IPS-11a (cell line): ENCODE results near the gene OR6C65.
A peak's percentile ranks its signal among the peaks of the same experiment; 100 is the strongest.
"Not testable (repeated sequence)": the region's sequence is repeated elsewhere in the genome, so short reads cannot be mapped to it uniquely, and the experiment has no call there.

ENCODE experiments used
- H3K4me3 ChIP-seq: one replicate; pipeline ENCODE4 v1.5.1; 2013; ENCODE audit warnings: low read depth, low read length, control low read depth

The OR6C65 gene

GRCh38 chr12:55400229-55400628 is at the start of gene OR6C65:
Gene OR6C65 (plus strand): TSS chr12:55400529. CDS start chr12:55400529, 0 bp downstream.
- H3K4me3 ChIP-seq: no peak within 1 kb of the TSS

GRCh38 chr12:55355338-55355737 is 45.0 kb upstream of the OR6C65 start:
- not testable (repeated sequence) for H3K4me3 ChIP-seq

DNA sequence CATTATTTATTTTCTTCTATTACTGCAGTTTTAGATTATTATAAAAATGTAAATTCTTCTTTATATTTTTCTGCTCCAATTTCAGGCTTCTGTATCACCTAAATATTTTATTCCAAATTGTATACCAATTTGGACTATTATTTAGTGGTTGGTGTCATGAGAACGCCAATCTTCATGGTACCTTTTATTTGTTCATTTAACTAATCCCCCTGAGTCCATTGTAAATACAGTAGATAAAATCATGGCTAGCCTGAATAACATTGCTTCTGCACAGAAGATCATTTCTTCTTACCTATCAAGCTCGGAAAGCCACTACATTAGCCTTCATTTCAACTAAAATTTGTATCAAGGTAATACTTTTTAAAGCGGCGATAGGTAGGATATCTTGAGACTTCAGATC is 37.7 kb upstream of the OR6C65 start, which contains the start of gene OR6C75:
TSS of gene OR6C75 (plus strand) at position 301 of the 400 bp plus-strand sequence. CDS start 2,136 bp downstream, outside the sequence.
- no peak within 1 kb of the TSS for H3K4me3 ChIP-seq

GRCh38 chr12:55365086-55365485 is 35.2 kb upstream of the OR6C65 start:
- H3K4me3 ChIP-seq: no peak overlapping the region

GRCh38 chr12:55372521-55372920 is 27.8 kb upstream of the OR6C65 start:
- no peak overlapping the region for H3K4me3 ChIP-seq

DNA sequence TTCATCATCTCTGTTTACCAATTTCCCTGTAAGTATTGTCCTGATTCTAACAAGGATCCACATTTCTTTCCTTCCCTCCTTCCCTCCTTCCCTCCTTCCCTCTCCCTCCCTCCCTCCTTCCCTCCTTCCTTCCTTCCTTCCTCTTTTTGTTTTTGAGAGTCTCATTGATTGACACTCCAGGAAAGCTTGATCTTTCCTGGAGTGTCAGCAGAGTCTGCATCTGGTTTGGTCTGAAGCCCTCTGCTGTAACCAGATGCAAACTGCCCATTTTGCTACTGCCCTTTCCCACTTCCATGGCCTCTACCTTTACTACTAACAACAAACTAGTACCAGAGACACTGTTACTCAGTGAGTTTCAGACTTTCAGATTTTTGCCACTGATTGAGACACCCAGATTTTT is 14.4 kb upstream of the OR6C65 start:
- H3K4me3 ChIP-seq: no peak overlapping the region

DNA sequence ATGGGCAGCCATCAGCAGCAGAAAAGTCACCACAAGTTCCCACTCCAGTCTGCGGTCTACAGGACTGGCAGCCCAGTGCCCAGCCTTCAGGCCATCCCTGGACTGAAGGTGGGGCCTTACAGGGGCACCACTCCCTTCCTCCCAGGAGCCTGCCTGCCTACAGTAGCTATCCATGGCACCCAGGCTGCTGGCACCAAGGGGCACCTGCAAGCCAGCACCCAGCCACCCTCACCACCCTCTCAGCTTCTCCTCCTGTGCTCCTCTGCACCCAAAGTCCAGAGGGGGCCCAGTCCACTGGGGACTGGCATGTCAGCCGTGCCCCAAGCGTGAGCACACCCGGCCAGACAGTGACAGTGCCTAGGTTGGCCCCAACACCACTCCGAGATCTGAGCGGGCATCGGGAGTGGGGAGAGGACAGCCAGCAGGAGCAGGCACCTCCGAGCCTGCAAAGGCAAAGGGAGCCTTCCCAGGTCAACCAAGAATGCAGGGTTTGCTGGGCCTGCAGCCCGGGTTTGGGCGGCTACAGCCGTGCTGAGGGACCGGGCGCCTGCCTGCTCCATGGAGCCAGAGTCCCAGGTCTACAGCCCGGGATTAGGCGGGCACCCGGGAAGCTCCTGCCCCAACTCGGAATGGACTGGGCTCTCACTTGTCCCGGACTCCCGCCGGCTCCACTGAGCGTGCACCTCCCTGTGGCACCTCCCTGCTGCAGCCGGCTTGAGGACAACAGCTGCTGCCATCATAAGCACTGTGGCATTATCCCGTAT is 8.1 kb upstream of the OR6C65 start:
- H3K4me3 ChIP-seq: no peak overlapping the region

DNA sequence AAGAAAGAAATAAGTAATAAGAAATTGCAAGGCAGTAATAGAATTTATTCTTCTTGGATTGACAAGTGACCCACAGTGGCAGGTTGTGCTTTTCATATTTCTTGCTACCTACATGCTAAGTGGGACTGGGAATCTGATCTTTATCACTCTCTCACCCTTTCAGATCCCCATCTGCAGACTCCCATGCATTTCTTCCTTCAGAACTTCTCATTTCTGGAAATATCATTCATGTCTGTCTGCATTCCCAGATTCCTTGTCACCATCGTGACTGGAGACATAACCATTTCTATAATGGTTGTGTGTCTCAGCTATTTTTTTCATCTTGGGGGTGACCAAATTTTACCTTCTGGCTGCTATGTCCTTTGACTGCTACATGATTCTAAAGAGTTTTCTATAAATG is 4.0 kb upstream of the OR6C65 start:
- no peak overlapping the region for H3K4me3 ChIP-seq

- no peak overlapping the region for H3K4me3 ChIP-seq
Observed at GRCh38 chr12:55407866-55408265, 7.5 kb downstream of the OR6C65 start.

- not testable (repeated sequence) for H3K4me3 ChIP-seq
Observed at GRCh38 chr12:55409133-55409532, 8.8 kb downstream of the OR6C65 start.

DNA sequence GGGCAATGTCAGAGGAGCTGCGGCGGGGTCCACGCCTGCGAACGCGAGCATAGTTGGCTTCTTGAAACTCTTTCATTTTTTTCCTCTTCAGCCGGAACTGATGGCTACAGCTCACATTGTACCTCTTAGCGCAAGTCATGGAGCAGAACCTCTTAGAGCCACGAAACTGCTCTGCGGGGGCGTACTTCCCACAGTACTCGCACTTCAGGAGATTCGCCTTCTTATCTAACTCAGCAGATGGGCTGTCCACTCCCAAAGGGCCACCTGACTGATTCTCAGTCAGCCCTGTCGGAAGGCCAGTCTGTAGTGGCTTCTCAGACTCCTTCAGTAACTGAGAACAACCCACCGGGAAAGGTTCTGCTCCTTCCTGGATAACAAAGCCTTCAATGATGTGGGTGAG is 11.8 kb downstream of the OR6C65 start:
- H3K4me3 ChIP-seq: not testable (repeated sequence)

DNA sequence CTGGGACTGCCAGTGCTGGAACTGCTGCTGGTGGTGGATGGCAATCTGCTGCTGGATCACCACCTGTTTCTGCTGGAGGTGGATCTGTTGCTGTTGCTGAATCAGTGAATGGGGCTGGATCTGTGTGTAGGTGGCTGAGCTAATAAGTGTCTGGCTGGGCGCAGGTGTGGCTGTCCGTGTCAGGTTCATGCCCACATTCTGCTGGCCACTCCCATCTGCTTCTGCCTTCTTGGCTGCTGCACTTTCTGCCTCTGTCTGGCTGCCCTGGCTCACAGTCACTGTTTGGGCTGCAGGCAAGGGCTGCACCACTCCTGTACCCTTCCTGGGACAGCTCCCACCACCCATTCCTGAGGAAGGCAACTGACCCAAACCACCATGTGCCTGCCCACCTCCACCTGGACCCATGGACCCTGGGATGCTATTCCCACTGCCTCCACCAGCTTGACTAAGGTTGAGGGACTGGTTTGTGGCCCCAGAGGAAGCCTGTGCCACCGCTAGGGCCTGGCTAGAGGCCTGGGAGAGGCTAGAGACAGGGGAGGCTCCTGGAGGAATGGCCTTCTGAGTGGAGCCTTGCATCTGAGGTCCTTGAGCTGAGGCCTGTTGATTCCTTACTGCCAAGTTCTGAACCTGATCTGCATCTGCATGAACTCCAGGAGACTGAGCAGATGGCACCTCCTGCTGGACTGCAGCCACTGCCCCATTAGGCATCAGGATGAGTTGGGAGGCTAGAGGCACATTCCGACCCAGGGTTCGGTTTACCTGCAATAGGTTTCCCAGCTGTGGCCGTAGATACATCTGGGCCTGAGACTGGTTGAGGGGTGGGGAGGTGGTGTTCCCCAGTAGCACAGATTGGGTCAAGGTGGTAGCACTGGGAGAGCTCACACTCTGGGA is 13.4 kb downstream of the OR6C65 start:
- not testable (repeated sequence) for H3K4me3 ChIP-seq

- H3K4me3 ChIP-seq: not testable (repeated sequence)
Observed at GRCh38 chr12:55414396-55414823, 14.1 kb downstream of the OR6C65 start.

GRCh38 chr12:55414889-55415288 is 14.6 kb downstream of the OR6C65 start:
- H3K4me3 ChIP-seq: peak overlapping the region; percentile 27

DNA sequence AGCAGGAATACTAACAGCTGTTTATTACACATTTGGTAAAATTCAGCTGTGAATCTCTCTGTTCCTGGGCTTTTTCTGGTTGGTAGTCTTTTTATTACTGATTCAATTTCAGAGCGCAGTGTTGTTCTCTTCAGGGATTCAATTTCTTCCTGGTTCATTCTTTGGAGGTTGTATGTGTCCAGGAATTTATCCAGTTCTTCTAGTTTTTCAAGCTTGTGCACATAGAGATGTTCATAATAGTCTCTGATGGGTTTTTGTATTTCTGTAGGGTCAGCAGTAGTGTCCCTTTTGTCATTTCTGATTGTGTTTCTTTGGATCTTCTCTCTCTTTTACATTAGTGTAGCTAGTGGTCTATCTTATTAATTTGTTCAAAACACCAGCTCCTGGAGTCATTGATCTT is 16.6 kb downstream of the OR6C65 start:
- H3K4me3 ChIP-seq: no peak overlapping the region

GRCh38 chr12:55420307-55420962 is 20.1 kb downstream of the OR6C65 start:
- no peak overlapping the region for H3K4me3 ChIP-seq

DNA sequence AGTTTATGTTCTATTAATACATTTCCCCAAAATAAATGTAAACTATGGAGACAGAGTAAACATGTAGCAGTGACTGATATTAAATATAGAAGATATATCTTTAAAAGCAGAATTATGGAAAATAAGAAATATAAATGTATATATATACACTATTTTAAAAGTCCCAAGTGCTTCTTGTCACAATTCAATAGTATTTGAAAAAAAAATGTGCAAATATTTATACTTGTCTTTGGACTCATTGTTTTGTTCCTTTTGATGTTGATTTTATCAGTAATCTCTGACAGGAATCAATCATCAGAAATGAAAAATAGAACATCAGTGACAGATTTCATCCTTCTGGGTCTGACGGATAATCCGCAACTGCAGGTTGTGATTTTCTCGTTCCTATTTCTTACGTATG is 25.6 kb downstream of the OR6C65 start, which contains the start of gene OR6C76:
TSS of gene OR6C76 (plus strand) at position 301 of the 400 bp plus-strand sequence. CDS start at position 301, 0 bp downstream.
- no peak within 1 kb of the TSS for H3K4me3 ChIP-seq

DNA sequence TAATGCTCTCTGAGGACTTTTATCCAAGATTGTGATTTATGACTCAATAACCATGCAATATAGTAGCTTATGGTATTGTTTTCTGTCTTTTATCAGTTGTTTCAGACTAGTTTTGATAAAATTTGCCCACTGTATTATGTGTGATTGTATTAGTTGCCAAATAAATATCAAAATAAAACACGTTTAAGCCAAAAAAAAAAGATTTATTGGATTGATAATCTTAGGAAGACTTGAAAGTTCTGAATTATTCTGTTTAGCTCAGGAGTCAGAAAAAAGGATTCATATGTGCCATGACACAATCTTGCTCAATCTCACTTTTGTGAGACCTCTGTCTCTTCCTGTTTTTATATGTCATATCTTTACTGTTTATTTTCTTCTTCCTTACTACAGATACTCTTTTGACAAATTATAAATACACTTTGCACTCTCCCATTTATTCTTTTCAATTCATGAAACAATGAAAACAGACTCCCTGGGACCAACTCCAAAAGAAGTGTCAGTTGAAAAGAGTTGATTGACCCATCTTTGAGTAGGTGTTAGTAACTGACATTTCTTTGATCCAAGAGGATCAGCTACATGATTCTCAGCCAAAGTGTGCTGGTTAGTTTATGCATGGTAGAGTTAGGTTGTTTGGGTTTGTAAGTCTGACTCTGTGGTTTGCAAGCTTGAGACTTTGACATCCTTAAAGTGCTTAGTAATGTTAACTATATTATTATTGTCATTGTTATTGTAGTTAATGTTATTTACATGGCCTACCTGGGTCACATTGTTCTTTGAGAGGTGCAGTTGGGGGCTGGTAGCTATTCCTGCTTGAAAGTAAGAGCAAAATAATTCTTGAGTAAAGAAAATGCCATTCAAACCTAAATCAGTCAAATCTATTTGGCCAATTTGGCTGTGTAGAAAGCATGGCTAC is 28.3 kb downstream of the OR6C65 start:
- no peak overlapping the region for H3K4me3 ChIP-seq

DNA sequence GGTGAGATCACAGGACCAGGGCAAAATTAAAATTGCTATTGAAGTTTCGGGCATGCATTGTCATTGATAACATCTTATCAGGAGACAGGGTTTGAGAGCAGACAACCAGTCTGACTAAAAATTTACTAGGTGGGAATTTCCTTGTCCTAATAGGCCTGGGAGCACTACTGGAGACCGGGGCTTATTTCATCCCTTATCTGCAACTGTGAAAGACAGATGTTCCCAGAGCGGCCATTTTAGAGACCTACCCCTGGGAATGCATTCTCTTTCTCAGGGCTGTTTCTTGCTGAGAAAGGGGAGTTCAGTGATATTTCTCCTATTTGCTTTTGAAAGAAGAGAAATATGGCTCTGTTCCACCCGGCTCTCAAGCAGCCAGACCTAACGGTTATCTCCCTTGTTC is 40.9 kb downstream of the OR6C65 start:
- not testable (repeated sequence) for H3K4me3 ChIP-seq

DNA sequence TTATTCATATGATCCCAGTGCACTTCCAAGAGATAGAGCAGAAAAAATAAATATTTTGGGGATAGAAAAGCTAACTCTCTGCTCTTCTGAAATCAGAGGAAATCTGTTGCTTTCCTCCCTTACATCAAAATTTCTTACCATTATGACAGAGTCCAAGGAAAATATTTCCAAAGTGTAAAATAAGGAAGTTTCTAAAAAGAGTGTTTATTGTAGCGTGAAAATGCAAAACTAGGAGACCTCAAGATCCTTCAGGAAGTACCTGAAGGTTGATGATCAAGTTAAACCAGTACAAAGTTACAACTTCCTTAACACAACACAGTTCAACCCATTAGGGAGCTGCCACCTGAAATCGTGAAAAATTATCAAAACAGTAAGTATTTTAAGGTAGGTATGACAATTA is 43.4 kb downstream of the OR6C65 start, which contains the start of gene OR6C2:
TSS of gene OR6C2 (plus strand) at position 301 of the 400 bp plus-strand sequence. CDS start 8,138 bp downstream, outside the sequence.
- H3K4me3 ChIP-seq: no peak within 1 kb of the TSS
